Uterus (tissue), 2 donors: ENCODE data around the gene GLCE.

ENCODE experiments used
- CTCF ChIP-seq, 4 experiments: fragments of 200-600 bp in 2 of 4; fragments of 450-650 bp in 2 of 4; sonication (generic) in 2 of 4; IDR thresholded peaks; one replicate each; pipeline ENCODE4 v1.5.1; 2016 to 2019; ENCODE audit warnings: antibody characterized with exemption in 4 of 4, mild to moderate bottlenecking in 2 of 4, moderate library complexity in 1 of 4
- POLR2A ChIP-seq, 2 donors: fragments of 450-650 bp; IDR thresholded peaks; one replicate each; pipeline ENCODE4 v1.6.1; 2016; ENCODE audit warnings: antibody characterized with exemption in 2 of 2, mild to moderate bottlenecking in 1 of 2, moderate library complexity in 1 of 2

- TF ChIP-seq POLR2A (IDR thresholded peaks at IDR 0.05) = no peak
- no peak for TF ChIP-seq CTCF (IDR thresholded peaks at IDR 0.05)
Measured at GRCh38 chr15:69190504-69190903, 30.1 kb downstream of the GLCE start.
